Measurements from ENCODE around the gene SOX18.

DNA sequence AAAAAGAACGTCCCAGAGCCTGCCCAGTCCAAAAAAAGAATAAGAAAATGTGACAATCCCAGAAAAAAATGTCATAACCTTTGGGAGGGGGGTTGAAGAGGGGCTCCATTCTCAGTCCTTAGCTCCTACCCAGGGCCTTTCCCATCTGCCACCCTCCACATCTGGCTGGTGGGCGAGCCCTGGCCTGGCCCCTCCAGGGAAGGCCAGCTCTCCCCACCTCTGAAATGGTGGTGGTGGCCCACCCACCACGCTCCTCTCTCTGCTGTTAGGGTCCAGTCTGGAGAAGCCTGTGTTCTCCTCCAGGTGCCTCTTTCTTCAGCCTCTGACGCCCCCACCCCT, 29.5 kb upstream of the SOX18 start:
- TF ChIP-seq, protein P1, sequence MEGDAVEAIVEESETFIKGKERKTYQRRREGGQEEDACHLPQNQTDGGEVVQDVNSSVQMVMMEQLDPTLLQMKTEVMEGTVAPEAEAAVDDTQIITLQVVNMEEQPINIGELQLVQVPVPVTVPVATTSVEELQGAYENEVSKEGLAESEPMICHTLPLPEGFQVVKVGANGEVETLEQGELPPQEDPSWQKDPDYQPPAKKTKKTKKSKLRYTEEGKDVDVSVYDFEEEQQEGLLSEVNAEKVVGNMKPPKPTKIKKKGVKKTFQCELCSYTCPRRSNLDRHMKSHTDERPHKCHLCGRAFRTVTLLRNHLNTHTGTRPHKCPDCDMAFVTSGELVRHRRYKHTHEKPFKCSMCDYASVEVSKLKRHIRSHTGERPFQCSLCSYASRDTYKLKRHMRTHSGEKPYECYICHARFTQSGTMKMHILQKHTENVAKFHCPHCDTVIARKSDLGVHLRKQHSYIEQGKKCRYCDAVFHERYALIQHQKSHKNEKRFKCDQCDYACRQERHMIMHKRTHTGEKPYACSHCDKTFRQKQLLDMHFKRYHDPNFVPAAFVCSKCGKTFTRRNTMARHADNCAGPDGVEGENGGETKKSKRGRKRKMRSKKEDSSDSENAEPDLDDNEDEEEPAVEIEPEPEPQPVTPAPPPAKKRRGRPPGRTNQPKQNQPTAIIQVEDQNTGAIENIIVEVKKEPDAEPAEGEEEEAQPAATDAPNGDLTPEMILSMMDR (IDR thresholded peaks at IDR 0.05), result no peak
- TF ChIP-seq POLR2A (IDR thresholded peaks at IDR 0.05), result no peak

All from sigmoid colon (tissue), 3 donors.